Measurements from ENCODE around the gene USP8. TPM values are rescaled to one million over a fixed set of nuclear protein-coding genes. Genes with fewer than 3 reads are reported as not detected.

USP8 gene
- total and polyA plus RNA-seq, 2 of the 4 experiments (the other 2 are of a cell fraction): 25.4 to 52.2 TPM

GRCh38 chr15:50531163-50531562 is 107.0 kb downstream of the USP8 start:
- in situ Hi-C loops (cut with MboI; ENCODE audit: low sequenced_read_pairs): no loop called here
- Histone ChIP-seq H3K4me2 (ENCODE audit: low read depth, low read length) (0 out of 2 replicates have a peak overlapping the region, but pooled peaks have one; percentile 21), H3K14ac (replicated peaks; ENCODE audit: low read depth, low read length) (no peak overlapping the region), H2BK20ac (ENCODE audit: low read depth, low read length) (no peak overlapping the region), H4K91ac (ENCODE audit: insufficient read depth, low read depth, low read length) (no peak overlapping the region), H4K20me1 (ENCODE audit: insufficient read depth, low read length) (no peaks in the 10 kb centered on the region), H4K8ac (ENCODE audit: low read depth in 2 of 2, low read length in 2 of 2) (no peak overlapping the region), H3K79me1 (ENCODE audit: low read depth in 1 of 2, low read length in 2 of 2) (no peaks in the 10 kb centered on the region), H3K9ac (ENCODE audit: low read depth, low read length) (no peak overlapping the region), H3K4ac (ENCODE audit: low read depth, low read length) (no peak overlapping the region), H3K27me3 (ENCODE audit: control insufficient read depth, insufficient read depth, low read length) (no peaks in the 10 kb centered on the region), H4K5ac (ENCODE audit: low read depth, low read length) (no peak overlapping the region), H3K9me1 (ENCODE audit: insufficient read depth, low read length) (no peaks in the 10 kb centered on the region), H3K56ac (ENCODE audit: extremely low read depth, insufficient read depth, low read length) (no peak overlapping the region), H3K18ac (ENCODE audit: low read depth, low read length) (no peak overlapping the region), H2BK120ac (ENCODE audit: low read depth, low read length) (no peak overlapping the region), H2BK15ac (ENCODE audit: low read depth, low read length) (no peak overlapping the region), H3K9me3 (ENCODE audit: control insufficient read depth, insufficient read depth, low read length) (no peaks in the 10 kb centered on the region), H3K36me3 (ENCODE audit: control insufficient read depth, insufficient read depth, low read length) (no peaks in the 10 kb centered on the region), H2AFZ (replicated peaks; ENCODE audit: low read length, poor library complexity) (no peak overlapping the region), H3K4me1 (ENCODE audit: control insufficient read depth, insufficient read depth, low read length) (no peaks in the 10 kb centered on the region), H3K27ac (ENCODE audit: insufficient read depth, low read length) (no peak overlapping the region), H2BK5ac (ENCODE audit: low read depth, low read length, poor library complexity, severe bottlenecking) (no peak overlapping the region), H2AK5ac (ENCODE audit: low read depth, low read length) (no peak overlapping the region), H2AK9ac (replicated peaks; ENCODE audit: low read depth, low read length, poor library complexity) (no peak overlapping the region), H3K4me3 (ENCODE audit: insufficient read depth, low read depth, low read length) (no peak overlapping the region), H3K23ac (ENCODE audit: low read depth, low read length) (no peak overlapping the region)
- intact Hi-C loops (cut with micrococcal nuclease): no loop called here
- CTCF ChIA-PET: interaction anchor here (0.9 to 1.1 kb wide), 2 partner anchors 9 to 11 kb away, joined by 3 to 4 read pairs; no protein-coding TSS in a partner anchor
- no CpG with 5 or more reads among the region's 4 CpGs for WGBS, 2 experiments (ENCODE audit: extremely low coverage in 2 of 2, insufficient read length in 1 of 2)
- BruUV-seq (replicated peaks): no TSS peak
- ATAC-seq (ENCODE audit: low read depth): no peak
- DNase-seq: no peak
- dilution Hi-C loops (cut with HindIII; ENCODE audit: low sequenced_read_pairs, unreplicated experiment): no loop called here
- TF ChIP-seq NFE2L2 (IDR thresholded peaks at IDR 0.05; ENCODE audit: low read depth, low read length) (no peak), RFX5 (IDR thresholded peaks at IDR 0.05; ENCODE audit: low read depth, low read length) (no peak), CTCF (conservative IDR thresholded peaks at IDR 0.05; ENCODE audit: low read depth, low read length) (no peak), RAD21 (IDR thresholded peaks at IDR 0.05; ENCODE audit: low read length) (no peak), MAZ (IDR thresholded peaks at IDR 0.05; ENCODE audit: borderline replicate concordance, low read depth, low read length) (no peak), MXI1 (IDR thresholded peaks at IDR 0.05; ENCODE audit: borderline replicate concordance, low read depth, low read length) (no peak)
- POLR2A ChIA-PET (ENCODE audit: unreplicated experiment): no interaction called here
